IMR-90 (cell line): ENCODE measurements around the gene SGK2. TPM values are rescaled to one million over a fixed set of nuclear protein-coding genes. Genes with fewer than 3 reads are reported as not detected.
A peak's percentile ranks its signal among the peaks of the same experiment; 100 is the strongest.

ENCODE experiments used
- ATAC-seq: fragments of 200-7000 bp; cut with Tn5 transposase; 2 replicates; pipeline ENCODE4 v1.9.1; 2020; ENCODE audit warnings: low read depth, mild to moderate bottlenecking, moderate library complexity
- BruUV-seq: library from RNA; stranded (reverse); fragments of 400-500 nt; replicated peaks from 2 replicates; lab custom pipeline; 2021; lab: Mats Ljungman, UMichigan
- CTCF ChIA-PET: fragments of 300-600 bp; formaldehyde crosslinking; extraction: SDS; loops from one replicate; lab custom pipeline; 2021; ENCODE audit warnings: antibody characterized with exemption; lab: Yijun Ruan, JAX
- POLR2A ChIA-PET: fragments of 300-600 bp; sonication (Branson Sonifier 250); formaldehyde crosslinking; loops from one replicate; lab custom pipeline; 2022; ENCODE audit warnings: antibody characterized with exemption; ENCODE audit not compliant: unreplicated experiment; lab: Charles Lee
- DNase-seq: peaks from one replicate; pipeline ENCODE4 v3.0.0; 2013
- H2AFZ ChIP-seq: replicated peaks from 2 replicates; pipeline ENCODE3; 2013; ENCODE audit warnings: low read length, mild to moderate bottlenecking; ENCODE audit not compliant: poor library complexity
- H2AK5ac ChIP-seq: 2 replicates; pipeline ENCODE4 v1.6.1; 2013; ENCODE audit warnings: low read depth, low read length, inconsistent platforms
- H2AK9ac ChIP-seq: replicated peaks from 2 replicates; pipeline ENCODE3; 2013; ENCODE audit warnings: mild to moderate bottlenecking, low read depth, low read length, moderate library complexity; ENCODE audit not compliant: poor library complexity
- H2BK120ac ChIP-seq: 2 replicates; pipeline ENCODE4 v1.6.1; 2013; ENCODE audit warnings: low read depth, low read length, inconsistent platforms
- H2BK15ac ChIP-seq: 3 replicates; pipeline ENCODE4 v1.6.1; 2013; ENCODE audit warnings: low read depth, low read length, inconsistent platforms
- H2BK20ac ChIP-seq: 2 replicates; pipeline ENCODE4 v1.6.1; 2013; ENCODE audit warnings: low read depth, mild to moderate bottlenecking, inconsistent platforms, low read length, moderate library complexity
- H2BK5ac ChIP-seq: 2 replicates; pipeline ENCODE4 v1.6.1; 2013; ENCODE audit warnings: mild to moderate bottlenecking, low read depth, low read length, inconsistent platforms; ENCODE audit not compliant: poor library complexity, severe bottlenecking
- H3K14ac ChIP-seq: replicated peaks from 2 replicates; pipeline ENCODE4 v1.6.1; 2013; ENCODE audit warnings: low read depth, low read length, inconsistent platforms
- H3K18ac ChIP-seq: 2 replicates; pipeline ENCODE4 v1.6.1; 2013; ENCODE audit warnings: low read depth, low read length, control low read depth
- H3K23ac ChIP-seq: 2 replicates; pipeline ENCODE4 v1.6.1; 2013; ENCODE audit warnings: low read depth, low read length, inconsistent platforms
- H3K27ac ChIP-seq: 2 replicates; pipeline ENCODE4 v1.5.1; 2013; ENCODE audit warnings: mild to moderate bottlenecking, control low read depth, low read length; ENCODE audit not compliant: insufficient read depth
- H3K27me3 ChIP-seq: 2 replicates; pipeline ENCODE4 v1.6.1; 2013; ENCODE audit warnings: low read length; ENCODE audit not compliant: control insufficient read depth, insufficient read depth
- H3K36me3 ChIP-seq: 2 replicates; pipeline ENCODE4 v1.6.1; 2013; ENCODE audit warnings: low read length, mixed read lengths; ENCODE audit not compliant: control insufficient read depth, insufficient read depth
- H3K4ac ChIP-seq: 2 replicates; pipeline ENCODE4 v1.6.1; 2013; ENCODE audit warnings: low read depth, low read length, inconsistent platforms
- H3K4me1 ChIP-seq: 2 replicates; pipeline ENCODE4 v1.6.1; 2013; ENCODE audit warnings: low read length, mixed read lengths; ENCODE audit not compliant: control insufficient read depth, insufficient read depth
- H3K4me2 ChIP-seq: 2 replicates; pipeline ENCODE4 v1.6.1; 2013; ENCODE audit warnings: low read depth, mild to moderate bottlenecking, control low read depth, low read length, moderate library complexity
- H3K4me3 ChIP-seq: 2 replicates; pipeline ENCODE4 v1.5.1; 2013; ENCODE audit warnings: low read depth, mild to moderate bottlenecking, control low read depth, low read length, moderate library complexity; ENCODE audit not compliant: insufficient read depth
- H3K56ac ChIP-seq: 2 replicates; pipeline ENCODE4 v1.6.1; 2013; ENCODE audit warnings: low read length, inconsistent platforms; ENCODE audit not compliant: insufficient read depth; ENCODE audit errors: extremely low read depth
- H3K79me1 ChIP-seq, 2 experiments: 2 replicates each; pipeline ENCODE4 v1.6.1; 2013; ENCODE audit warnings: low read length in 2 of 2, inconsistent platforms in 1 of 2, low read depth in 1 of 2
- H3K9ac ChIP-seq: 2 replicates; pipeline ENCODE4 v1.6.1; 2013; ENCODE audit warnings: low read depth, low read length, control low read depth
- H3K9me1 ChIP-seq: 2 replicates; pipeline ENCODE4 v1.6.1; 2013; ENCODE audit warnings: low read length, inconsistent platforms; ENCODE audit not compliant: insufficient read depth
- H3K9me3 ChIP-seq: 2 replicates; pipeline ENCODE4 v1.6.1; 2013; ENCODE audit warnings: low read length; ENCODE audit not compliant: control insufficient read depth, insufficient read depth
- H4K20me1 ChIP-seq: 2 replicates; pipeline ENCODE4 v1.6.1; 2013; ENCODE audit warnings: low read length, inconsistent platforms; ENCODE audit not compliant: insufficient read depth
- H4K5ac ChIP-seq: 2 replicates; pipeline ENCODE4 v1.6.1; 2013; ENCODE audit warnings: mild to moderate bottlenecking, low read depth, low read length, control low read depth
- H4K8ac ChIP-seq, 2 experiments: 2 replicates each; pipeline ENCODE4 v1.6.1; 2013; ENCODE audit warnings: low read depth in 2 of 2, low read length in 2 of 2, control low read depth in 1 of 2, inconsistent platforms in 1 of 2
- H4K91ac ChIP-seq: 2 replicates; pipeline ENCODE4 v1.6.1; 2013; ENCODE audit warnings: low read depth, low read length, inconsistent platforms; ENCODE audit not compliant: insufficient read depth
- BHLHE40 ChIP-seq: fragments of 150-350 bp; IDR thresholded peaks from 2 replicates; pipeline ENCODE4 v1.6.1; 2016; ENCODE audit warnings: mild to moderate bottlenecking, low read depth, low read length
- CEBPB ChIP-seq: IDR thresholded peaks from 2 replicates; pipeline ENCODE4 v1.6.1; 2012; ENCODE audit warnings: low read depth, low read length, improper control_type of control experiment
- FOS ChIP-seq: fragments of 150-350 bp; IDR thresholded peaks from 2 replicates; pipeline ENCODE4 v1.6.1; 2016; ENCODE audit warnings: low read depth, low read length
- MAFK ChIP-seq: IDR thresholded peaks from 2 replicates; pipeline ENCODE4 v1.6.1; 2012; ENCODE audit warnings: low read depth, low read length, improper control_type of control experiment
- MAZ ChIP-seq: IDR thresholded peaks from 2 replicates; pipeline ENCODE4 v1.6.1; 2012; ENCODE audit warnings: low read depth, mild to moderate bottlenecking, low read length, improper control_type of control experiment, moderate library complexity, borderline replicate concordance
- MXI1 ChIP-seq: IDR thresholded peaks from 2 replicates; pipeline ENCODE4 v1.6.1; 2012; ENCODE audit warnings: low read depth, mild to moderate bottlenecking, low read length, moderate library complexity, borderline replicate concordance
- RAD21 ChIP-seq: IDR thresholded peaks from 2 replicates; pipeline ENCODE4 v1.6.1; 2012; ENCODE audit warnings: low read length, improper control_type of control experiment
- RCOR1 ChIP-seq: IDR thresholded peaks from 2 replicates; pipeline ENCODE4 v1.6.1; 2012; ENCODE audit warnings: mild to moderate bottlenecking, low read length, improper control_type of control experiment; ENCODE audit not compliant: insufficient replicate concordance
- RFX5 ChIP-seq: IDR thresholded peaks from 2 replicates; pipeline ENCODE4 v1.8.0; 2012; ENCODE audit warnings: low read depth, mild to moderate bottlenecking, low read length, moderate library complexity
- SMC3 ChIP-seq: fragments of 150-350 bp; IDR thresholded peaks from 2 replicates; pipeline ENCODE4 v1.6.1; 2016; ENCODE audit warnings: low read depth, mild to moderate bottlenecking, antibody characterized with exemption, low read length, moderate library complexity
- USF2 ChIP-seq: fragments of 150-350 bp; IDR thresholded peaks from 2 replicates; pipeline ENCODE4 v1.6.1; 2017; ENCODE audit warnings: mild to moderate bottlenecking, antibody characterized with exemption, low read length, low read depth
- WGBS, 2 experiments: methylation state at CpG; one replicate each; pipeline versions ENCODE4 v1.1.5 to v1.1.7; 2013; ENCODE audit warnings: missing lambda C conversion rate in 2 of 2; ENCODE audit not compliant: insufficient read length in 1 of 2; ENCODE audit errors: extremely low coverage in 2 of 2; 5-methylcytosine and 5-hydroxymethylcytosine counted together
- dilution Hi-C: fragments of 300-500 bp; cut with HindIII; formaldehyde crosslinking; loops from one replicate; pipeline ENCODE4 v1.14.3; 2018; ENCODE audit warnings: low sequenced_read_pairs; ENCODE audit not compliant: unreplicated experiment
- in situ Hi-C: fragments of 300-500 bp; cut with MboI; formaldehyde crosslinking; loops from 3 replicates; pipeline ENCODE4 v1.14.3; 2019; ENCODE audit warnings: low sequenced_read_pairs, inconsistent platforms, mixed read lengths
- intact Hi-C: fragments of 100-400 bp; cut with micrococcal nuclease; formaldehyde crosslinking; loops from 2 replicates; pipeline ENCODE4 v1.10.0; 2022
- polyA plus RNA-seq, 3 experiments: library from polyadenylated mRNA; depleted of rRNA; stranded (reverse); fragments of >200 nt; gene quantifications; 2 replicates each; pipeline ENCODE4 v1.2.3, GENCODE V29; 2012; ENCODE audit warnings: low replicate concordance in 1 of 3
- total RNA-seq: library from RNA; depleted of rRNA; stranded (reverse); fragments of >200 nt; gene quantifications from 2 replicates; pipeline ENCODE4 v1.2.3, GENCODE V29; 2012

The SGK2 gene
- total and polyA plus RNA-seq, 2 of the 4 experiments (the other 2 are of a cell fraction): under 0.01 to 0.10 TPM

DNA sequence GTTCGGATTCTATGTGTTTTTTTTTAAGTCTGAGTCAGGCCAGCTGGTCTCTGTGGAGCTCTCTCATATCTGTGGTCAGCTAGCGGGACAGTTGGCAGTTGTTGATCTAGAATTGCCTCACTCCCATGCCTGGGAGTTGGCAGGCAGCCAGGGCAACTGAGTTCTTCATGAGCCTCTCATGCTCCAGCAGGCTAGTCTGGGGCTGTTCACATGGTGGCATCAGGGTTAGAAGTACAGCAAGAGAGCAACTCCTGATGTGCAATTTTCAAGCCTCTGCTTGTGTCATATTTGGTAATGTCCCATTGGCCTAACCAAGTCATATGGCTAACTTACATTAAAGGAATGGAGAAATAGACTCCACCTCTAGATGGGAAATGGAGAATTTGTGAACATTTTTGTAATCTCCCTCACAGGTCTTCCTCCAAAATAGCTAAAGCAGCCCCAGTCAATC is 25.2 kb downstream of the SGK2 start:
- Histone ChIP-seq H2AFZ (no peak overlapping the region), H3K4me2 (no peak overlapping the region), H3K4me1 (peaks cover 8% of the 10 kb centered on the region), H4K20me1 (no peaks in the 10 kb centered on the region), H3K27me3 (no peaks in the 10 kb centered on the region), H3K14ac (no peak overlapping the region), H2BK120ac (peak overlapping the region; percentile 63; the same call in 1 of the 2 replicates), H3K4ac (no peak overlapping the region), H4K8ac (peak overlapping the region; percentile 14 to 76; a peak in 1 of 4 replicates), H3K27ac (no peak overlapping the region; the same call in 1 of the 2 replicates), H2AK9ac (no peak overlapping the region), H3K79me1 (no peaks in the 10 kb centered on the region), H2BK5ac (peak overlapping the region; percentile 68), H3K18ac (no peak overlapping the region), H4K91ac (no peak overlapping the region), H4K5ac (no peak overlapping the region), H3K4me3 (no peak overlapping the region), H3K36me3 (no peaks in the 10 kb centered on the region), H3K56ac (no peak overlapping the region), H2BK15ac (peak overlapping the region; percentile 59; the same call in 1 of the 3 replicates), H2BK20ac (peak overlapping the region; percentile 57; the same call in 1 of the 2 replicates), H3K9me1 (peaks cover 7% of the 10 kb centered on the region), H3K9ac (no peak overlapping the region), H3K9me3 (no peaks in the 10 kb centered on the region), H2AK5ac (no peak overlapping the region), H3K23ac (no peak overlapping the region)
- intact Hi-C loops: no loop called here
- CTCF ChIA-PET: no interaction called here
- dilution Hi-C loops: no loop called here
- no peak for TF ChIP-seq RAD21
- peak; percentile 97 for TF ChIP-seq CEBPB
- no peak for TF ChIP-seq MAZ
- TF ChIP-seq RCOR1: peak; percentile 64
- TF ChIP-seq USF2: peak; percentile 56
- peak; percentile 50; the same call in 1 of the 2 replicates for TF ChIP-seq FOS
- TF ChIP-seq MXI1: peak; percentile 88
- no peak for TF ChIP-seq RFX5
- TF ChIP-seq BHLHE40: peak; percentile 51; the same call in 1 of the 2 replicates
- TF ChIP-seq MAFK: no peak
- TF ChIP-seq SMC3: 0 out of 2 replicates have a peak, but pooled peaks have one; percentile 3
- DNase-seq (peak; percentile 97), ATAC-seq (peak; percentile 89)
- no TSS peak for BruUV-seq
- in situ Hi-C loops: no loop called here
- no CpG with 5 or more reads among the region's 2 CpGs for WGBS, 2 experiments
- POLR2A ChIA-PET: no interaction called here
